OCI-LY7 (cell line): ENCODE data around the gene RLIM.

Experiments used
- EZH2phosphoT487 ChIP-seq: fragments of 200-600 bp; sonication (generic); IDR thresholded peaks from 2 replicates; pipeline ENCODE4 v1.6.1; 2018; ENCODE audit warnings: low read depth, borderline replicate concordance, mild to moderate bottlenecking, mixed run types, antibody characterized with exemption, low read length, moderate library complexity, mixed read lengths
- TF ChIP-seq, protein P1 (sequence below): fragments of 200-600 bp; sonication (generic); conservative IDR thresholded peaks from 2 replicates; pipeline ENCODE4 v1.5.1; 2014; ENCODE audit warnings: mild to moderate bottlenecking, antibody characterized with exemption, low read length, moderate library complexity, mixed read lengths

DNA sequence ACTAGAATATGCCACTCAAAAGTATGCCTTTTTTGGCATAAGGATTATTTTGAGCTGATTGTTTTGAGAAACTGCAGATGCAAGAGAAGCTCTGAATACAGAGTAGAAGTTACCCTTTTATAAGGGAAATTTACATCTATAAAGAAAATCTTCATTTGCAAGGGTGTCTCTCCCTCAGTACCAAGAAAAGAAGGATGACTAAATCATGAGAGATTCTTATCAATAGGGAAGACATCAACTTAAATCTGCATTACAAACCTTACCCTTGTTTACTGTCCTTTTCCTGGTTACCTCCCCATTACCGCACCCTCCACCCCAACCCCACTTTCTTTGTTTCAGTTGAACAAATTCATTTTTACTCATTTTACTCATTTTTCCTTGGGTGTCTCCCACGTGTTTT lies 62.5 kb downstream of the RLIM start:
- TF ChIP-seq, protein P1, sequence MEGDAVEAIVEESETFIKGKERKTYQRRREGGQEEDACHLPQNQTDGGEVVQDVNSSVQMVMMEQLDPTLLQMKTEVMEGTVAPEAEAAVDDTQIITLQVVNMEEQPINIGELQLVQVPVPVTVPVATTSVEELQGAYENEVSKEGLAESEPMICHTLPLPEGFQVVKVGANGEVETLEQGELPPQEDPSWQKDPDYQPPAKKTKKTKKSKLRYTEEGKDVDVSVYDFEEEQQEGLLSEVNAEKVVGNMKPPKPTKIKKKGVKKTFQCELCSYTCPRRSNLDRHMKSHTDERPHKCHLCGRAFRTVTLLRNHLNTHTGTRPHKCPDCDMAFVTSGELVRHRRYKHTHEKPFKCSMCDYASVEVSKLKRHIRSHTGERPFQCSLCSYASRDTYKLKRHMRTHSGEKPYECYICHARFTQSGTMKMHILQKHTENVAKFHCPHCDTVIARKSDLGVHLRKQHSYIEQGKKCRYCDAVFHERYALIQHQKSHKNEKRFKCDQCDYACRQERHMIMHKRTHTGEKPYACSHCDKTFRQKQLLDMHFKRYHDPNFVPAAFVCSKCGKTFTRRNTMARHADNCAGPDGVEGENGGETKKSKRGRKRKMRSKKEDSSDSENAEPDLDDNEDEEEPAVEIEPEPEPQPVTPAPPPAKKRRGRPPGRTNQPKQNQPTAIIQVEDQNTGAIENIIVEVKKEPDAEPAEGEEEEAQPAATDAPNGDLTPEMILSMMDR, result no peak
- no peak for TF ChIP-seq EZH2phosphoT487
